Measurements from ENCODE around the gene TTC17. TPM values are rescaled to one million over a fixed set of nuclear protein-coding genes. Genes with fewer than 3 reads are reported as not detected.

Gene TTC17
- total and polyA plus RNA-seq, 9 donors: 47.0 to 119 (median 83.0) TPM

- H3K4me1 ChIP-seq (ENCODE audit: insufficient read depth): no peaks in the 10 kb centered on the region
- TF ChIP-seq EP300 (IDR thresholded peaks at IDR 0.05) (no peak), CTCF (IDR thresholded peaks at IDR 0.05) (no peak), POLR2A (IDR thresholded peaks at IDR 0.05) (no peak)
- no peak overlapping the region for H3K27ac ChIP-seq
- H3K36me3 ChIP-seq: no peaks in the 10 kb centered on the region
- no peaks in the 10 kb centered on the region for H3K9me3 ChIP-seq
- intact Hi-C loops (cut with DNase I): no loop called here
- no peak overlapping the region for H3K4me3 ChIP-seq
- whole genome bisulfite sequencing, 3 donors: 92 to 94% (median 94%) methylated on average over 5 of the region's 5 CpGs
- no peak for DNase-seq
- no peaks in the 10 kb centered on the region for H3K27me3 ChIP-seq
These were observed 134.0 kb downstream of the TTC17 start for GRCh38 chr11:43492701-43493100.

GRCh38 chr11:43493431-43493830 is 134.7 kb downstream of the TTC17 start:
- TF ChIP-seq CTCF (IDR thresholded peaks at IDR 0.05) (no peak), EP300 (IDR thresholded peaks at IDR 0.05) (no peak), POLR2A (IDR thresholded peaks at IDR 0.05) (no peak)
- H3K4me1 ChIP-seq (ENCODE audit: insufficient read depth): no peaks in the 10 kb centered on the region
- intact Hi-C loops (cut with DNase I): no loop called here
- no peak overlapping the region for H3K4me3 ChIP-seq
- no peak overlapping the region for H3K27ac ChIP-seq
- DNase-seq: no peak
- no peaks in the 10 kb centered on the region for H3K27me3 ChIP-seq
- 77 to 83% (median 79%) methylated on average over 5 of the region's 5 CpGs for WGBS, 3 donors
- H3K9me3 ChIP-seq: no peaks in the 10 kb centered on the region
- H3K36me3 ChIP-seq: no peaks in the 10 kb centered on the region

GRCh38 chr11:43497144-43497543 is 138.4 kb downstream of the TTC17 start:
- Histone ChIP-seq H3K27me3 (no peaks in the 10 kb centered on the region), H3K4me1 (ENCODE audit: insufficient read depth) (no peaks in the 10 kb centered on the region), H3K4me3 (no peak overlapping the region), H3K9me3 (no peaks in the 10 kb centered on the region), H3K36me3 (no peaks in the 10 kb centered on the region), H3K27ac (no peak overlapping the region)
- intact Hi-C loops (cut with DNase I): no loop called here
- TF ChIP-seq EP300 (IDR thresholded peaks at IDR 0.05) (no peak), POLR2A (IDR thresholded peaks at IDR 0.05) (no peak), CTCF (IDR thresholded peaks at IDR 0.05) (no peak)
- WGBS, 3 donors: 88 to 93% (median 93%) methylated on average over 1 of the region's 1 CpG
- no peak for DNase-seq

DNA sequence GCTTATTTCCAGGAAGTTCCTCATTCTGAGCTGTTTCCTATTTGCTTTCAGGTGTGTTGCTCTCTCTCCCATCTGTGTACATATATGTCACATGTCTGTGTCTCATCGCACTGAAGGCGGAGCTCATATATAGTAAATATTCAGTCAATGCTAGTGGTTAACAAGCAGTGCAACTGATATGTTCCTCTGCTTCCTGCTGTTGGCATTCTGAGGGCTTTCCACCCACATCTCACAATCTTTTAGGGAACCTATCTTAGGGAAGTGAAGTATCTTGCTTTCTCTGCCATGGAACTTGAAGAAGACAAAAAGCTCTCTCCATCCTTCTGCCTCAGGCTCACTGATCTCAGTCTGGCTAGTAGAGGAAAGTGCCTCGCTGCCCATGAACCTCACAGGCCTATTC is 139.8 kb downstream of the TTC17 start:
- Histone ChIP-seq H3K27ac (no peak overlapping the region), H3K4me1 (ENCODE audit: insufficient read depth) (no peaks in the 10 kb centered on the region), H3K27me3 (no peaks in the 10 kb centered on the region), H3K9me3 (no peaks in the 10 kb centered on the region), H3K4me3 (no peak overlapping the region), H3K36me3 (no peaks in the 10 kb centered on the region)
- TF ChIP-seq POLR2A (IDR thresholded peaks at IDR 0.05) (no peak), EP300 (IDR thresholded peaks at IDR 0.05) (no peak), CTCF (IDR thresholded peaks at IDR 0.05) (no peak)
- DNase-seq: no peak
- intact Hi-C loops (cut with DNase I): no loop called here
- 93 to 96% (median 93%) methylated on average over 3 of the region's 3 CpGs for WGBS, 3 donors

All from ovary (tissue), 9 donors.